ENCODE data around the gene FNDC4. TPM values are rescaled to one million over a fixed set of nuclear protein-coding genes. Genes with fewer than 3 reads are reported as not detected.

Gene FNDC4
- total RNA-seq, 3 donors from 2014 or later (not counting 1 experiment from before 2014, with no cell fraction given) = not detected

DNA sequence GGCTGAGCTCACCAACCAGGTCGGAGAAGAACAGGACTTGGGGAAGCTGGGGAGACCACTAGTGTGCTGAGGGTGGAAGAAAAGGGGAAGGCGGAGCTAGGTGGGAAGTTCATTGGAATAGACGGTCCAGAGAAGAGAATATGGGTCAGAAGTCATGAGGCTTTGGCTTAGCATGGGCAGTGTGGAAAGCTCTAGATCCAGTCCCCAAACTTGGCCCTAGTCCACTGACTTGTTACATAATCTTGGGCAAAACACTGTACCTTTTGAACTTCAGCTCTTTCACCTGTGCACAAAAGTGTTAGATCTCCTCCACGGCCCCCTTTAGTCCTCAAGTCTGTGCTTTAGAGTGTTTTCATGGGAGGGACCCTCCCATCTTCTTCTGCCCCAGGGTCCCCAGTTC lies 12.3 kb upstream of the FNDC4 start:
- H3K9me3 Mint-ChIP-seq = no peaks in the 10 kb centered on the region
- H3K4me1 Mint-ChIP-seq = no peaks in the 10 kb centered on the region
- no peaks in the 10 kb centered on the region for H3K4me1 ChIP-seq (ENCODE audit: control insufficient read depth, insufficient read depth, low read length)
- H3K27me3 Mint-ChIP-seq (ENCODE audit: low read depth in 2 of 2) = peaks cover 7 to 20% of the 10 kb centered on the region in 2 donors
- no peak overlapping the region for H3K27ac ChIP-seq (ENCODE audit: low read length)
- ATAC-seq (no peak), DNase-seq (no peak)
- no peaks in the 10 kb centered on the region for H3K27me3 ChIP-seq (ENCODE audit: control insufficient read depth, insufficient read depth, low read length)
- intact Hi-C loops (cut with micrococcal nuclease) = no loop called here
- no peaks in the 10 kb centered on the region for H3K36me3 Mint-ChIP-seq
- TF ChIP-seq, protein P1, sequence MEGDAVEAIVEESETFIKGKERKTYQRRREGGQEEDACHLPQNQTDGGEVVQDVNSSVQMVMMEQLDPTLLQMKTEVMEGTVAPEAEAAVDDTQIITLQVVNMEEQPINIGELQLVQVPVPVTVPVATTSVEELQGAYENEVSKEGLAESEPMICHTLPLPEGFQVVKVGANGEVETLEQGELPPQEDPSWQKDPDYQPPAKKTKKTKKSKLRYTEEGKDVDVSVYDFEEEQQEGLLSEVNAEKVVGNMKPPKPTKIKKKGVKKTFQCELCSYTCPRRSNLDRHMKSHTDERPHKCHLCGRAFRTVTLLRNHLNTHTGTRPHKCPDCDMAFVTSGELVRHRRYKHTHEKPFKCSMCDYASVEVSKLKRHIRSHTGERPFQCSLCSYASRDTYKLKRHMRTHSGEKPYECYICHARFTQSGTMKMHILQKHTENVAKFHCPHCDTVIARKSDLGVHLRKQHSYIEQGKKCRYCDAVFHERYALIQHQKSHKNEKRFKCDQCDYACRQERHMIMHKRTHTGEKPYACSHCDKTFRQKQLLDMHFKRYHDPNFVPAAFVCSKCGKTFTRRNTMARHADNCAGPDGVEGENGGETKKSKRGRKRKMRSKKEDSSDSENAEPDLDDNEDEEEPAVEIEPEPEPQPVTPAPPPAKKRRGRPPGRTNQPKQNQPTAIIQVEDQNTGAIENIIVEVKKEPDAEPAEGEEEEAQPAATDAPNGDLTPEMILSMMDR (IDR thresholded peaks at IDR 0.05) = no peak
- no peak overlapping the region for H3K27ac Mint-ChIP-seq
- H3K9me3 ChIP-seq (ENCODE audit: control insufficient read depth, insufficient read depth, low read length) = no peaks in the 10 kb centered on the region
- no peak overlapping the region for H3K4me3 ChIP-seq (ENCODE audit: low read length)
- no peak overlapping the region for H3K4me3 Mint-ChIP-seq
- WGBS (ENCODE audit: insufficient coverage) = 70% methylated on average over 4 of the region's 4 CpGs
- no peaks in the 10 kb centered on the region for H3K36me3 ChIP-seq (ENCODE audit: control insufficient read depth, insufficient read depth, low read length)

DNA sequence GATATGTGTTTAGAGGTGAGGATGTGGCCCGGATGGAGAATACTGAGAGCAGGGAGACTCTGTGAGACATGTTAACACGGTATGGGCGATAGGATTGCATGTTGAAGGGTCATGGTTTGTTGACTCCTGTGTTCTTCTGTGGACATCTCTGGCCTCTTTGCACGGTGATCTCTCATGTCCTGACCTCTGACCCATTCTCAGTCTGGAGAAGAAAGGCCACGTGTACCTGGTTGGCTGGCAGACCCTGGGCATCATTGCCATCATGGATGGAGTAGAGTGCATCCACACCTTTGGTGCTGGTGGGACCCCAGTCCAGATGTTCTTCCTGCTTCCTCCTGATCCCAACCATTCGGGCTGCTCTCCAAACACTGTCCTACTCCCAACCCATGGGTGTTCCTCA lies 11.6 kb upstream of the FNDC4 start:
- WGBS (ENCODE audit: insufficient coverage) = 86% methylated on average over 6 of the region's 6 CpGs
- Mint-ChIP-seq H3K9me3 (no peaks in the 10 kb centered on the region), H3K36me3 (no peaks in the 10 kb centered on the region), H3K27ac (no peak overlapping the region), H3K27me3 (ENCODE audit: low read depth in 2 of 2) (peaks cover 7 to 27% of the 10 kb centered on the region in 2 donors), H3K4me3 (no peak overlapping the region), H3K4me1 (no peaks in the 10 kb centered on the region)
- ATAC-seq (no peak), DNase-seq (no peak)
- no peak overlapping the region for H3K4me3 ChIP-seq (ENCODE audit: low read length)
- H3K27ac ChIP-seq (ENCODE audit: low read length) = no peak overlapping the region
- H3K36me3 ChIP-seq (ENCODE audit: control insufficient read depth, insufficient read depth, low read length) = no peaks in the 10 kb centered on the region
- TF ChIP-seq, protein P1 (IDR thresholded peaks at IDR 0.05) = no peak
- no peaks in the 10 kb centered on the region for H3K4me1 ChIP-seq (ENCODE audit: control insufficient read depth, insufficient read depth, low read length)
- H3K9me3 ChIP-seq (ENCODE audit: control insufficient read depth, insufficient read depth, low read length) = no peaks in the 10 kb centered on the region
- intact Hi-C loops (cut with micrococcal nuclease) = no loop called here
- H3K27me3 ChIP-seq (ENCODE audit: control insufficient read depth, insufficient read depth, low read length) = no peaks in the 10 kb centered on the region

DNA sequence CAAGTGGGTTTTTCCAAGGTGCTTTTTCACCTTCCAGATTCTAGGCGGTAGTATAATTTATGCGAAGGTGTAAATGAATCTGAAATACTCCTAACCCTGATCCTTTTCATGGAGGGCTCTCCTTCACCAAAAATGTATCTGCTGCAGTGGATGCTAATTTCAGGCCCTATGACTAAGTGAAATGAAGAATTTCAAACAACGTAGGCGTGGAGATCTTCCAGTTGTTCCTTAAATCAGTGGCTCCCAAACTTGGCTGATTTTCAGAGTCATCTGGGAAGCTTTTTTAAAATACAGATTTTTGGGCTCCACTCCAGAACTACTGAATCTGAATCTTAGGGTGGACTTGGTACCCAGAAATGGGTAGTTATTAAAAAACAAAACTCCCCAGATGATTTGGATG lies 7.1 kb upstream of the FNDC4 start:
- 83% methylated on average over 3 of the region's 4 CpGs for WGBS (ENCODE audit: insufficient coverage)
- TF ChIP-seq, protein P1 (IDR thresholded peaks at IDR 0.05) = no peak

DNA sequence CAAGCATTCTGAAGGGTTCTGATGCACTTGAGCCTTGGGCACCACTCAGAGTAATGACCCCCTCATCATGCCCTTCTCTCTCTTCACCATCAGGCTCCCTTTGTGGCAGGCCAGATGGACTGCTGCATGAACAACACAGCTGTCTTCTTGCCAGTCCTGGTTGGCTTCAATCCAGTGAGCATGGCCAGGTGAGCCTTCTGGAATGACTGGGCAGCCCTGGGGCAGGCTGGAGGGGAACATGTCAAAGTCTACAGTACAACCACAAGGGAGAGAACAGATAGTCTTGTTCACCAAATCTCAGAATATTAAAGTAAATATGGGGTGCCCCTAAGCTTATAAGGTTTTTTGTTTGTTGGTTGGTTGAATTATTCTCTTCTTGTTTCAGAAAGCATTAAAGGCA lies 6.0 kb upstream of the FNDC4 start:
- H3K36me3 ChIP-seq (ENCODE audit: control insufficient read depth, insufficient read depth, low read length) = no peaks in the 10 kb centered on the region
- no peaks in the 10 kb centered on the region for H3K9me3 ChIP-seq (ENCODE audit: control insufficient read depth, insufficient read depth, low read length)
- Mint-ChIP-seq H3K9me3 (no peaks in the 10 kb centered on the region), H3K27me3 (ENCODE audit: low read depth in 2 of 2) (peaks cover 34 to 53% of the 10 kb centered on the region in 2 donors), H3K4me3 (no peak overlapping the region), H3K27ac (no peak overlapping the region), H3K4me1 (no peaks in the 10 kb centered on the region), H3K36me3 (no peaks in the 10 kb centered on the region)
- ATAC-seq = no peak
- H3K4me1 ChIP-seq (ENCODE audit: control insufficient read depth, insufficient read depth, low read length) = no peaks in the 10 kb centered on the region
- intact Hi-C loops (cut with micrococcal nuclease) = no loop called here
- H3K4me3 ChIP-seq (ENCODE audit: low read length) = no peak overlapping the region
- peaks cover 12% of the 10 kb centered on the region for H3K27me3 ChIP-seq (ENCODE audit: control insufficient read depth, insufficient read depth, low read length)
- H3K27ac ChIP-seq (ENCODE audit: low read length) = no peak overlapping the region
- TF ChIP-seq, protein P1 (IDR thresholded peaks at IDR 0.05) = no peak
- no peak for DNase-seq

More for the DNA sequence above, 7.1 kb upstream of the FNDC4 start:
- H3K4me1 ChIP-seq (ENCODE audit: control insufficient read depth, insufficient read depth, low read length) = no peaks in the 10 kb centered on the region
- no peaks in the 10 kb centered on the region for H3K9me3 ChIP-seq (ENCODE audit: control insufficient read depth, insufficient read depth, low read length)
- no peak overlapping the region for H3K4me3 ChIP-seq (ENCODE audit: low read length)
- ATAC-seq (no peak), DNase-seq (no peak)
- intact Hi-C loops (cut with micrococcal nuclease) = no loop called here
- no peaks in the 10 kb centered on the region for H3K36me3 Mint-ChIP-seq
- H3K27me3 ChIP-seq (ENCODE audit: control insufficient read depth, insufficient read depth, low read length) = peaks cover 3% of the 10 kb centered on the region
- no peak overlapping the region for H3K27ac Mint-ChIP-seq
- H3K4me1 Mint-ChIP-seq = no peaks in the 10 kb centered on the region
- H3K9me3 Mint-ChIP-seq = no peaks in the 10 kb centered on the region
- peaks cover 27 to 42% of the 10 kb centered on the region in 2 donors for H3K27me3 Mint-ChIP-seq (ENCODE audit: low read depth in 2 of 2)
- H3K27ac ChIP-seq (ENCODE audit: low read length) = no peak overlapping the region
- H3K36me3 ChIP-seq (ENCODE audit: control insufficient read depth, insufficient read depth, low read length) = no peaks in the 10 kb centered on the region
- no peak overlapping the region for H3K4me3 Mint-ChIP-seq

All from natural killer cell (primary cell).